MM.1S (cell line): Measurements from ENCODE around the gene GCK.

Source experiments
- CTCF ChIP-seq: fragments of 300-600 bp; sonication (generic); IDR thresholded peaks from 2 replicates; pipeline ENCODE4 v1.5.1; 2016; ENCODE audit warnings: antibody characterized with exemption, low read length, mixed read lengths
- EZH2 ChIP-seq: fragments of 300-600 bp; sonication (generic); optimal IDR thresholded peaks from 2 replicates; pipeline ENCODE3; 2017; ENCODE audit warnings: low read depth, mild to moderate bottlenecking, antibody characterized with exemption, low read length, mixed read lengths

- no peak for TF ChIP-seq CTCF
- no peak for TF ChIP-seq EZH2
Measured at GRCh38 chr7:44220046-44220357, 30.8 kb upstream of the GCK start.
